HEK293 (cell line): ENCODE results near the gene MYO1B.

ENCODE experiments used
- CTCF ChIA-PET: fragments of 350-600 bp; formaldehyde crosslinking; extraction: SDS; loops from one replicate; lab custom pipeline; 2021; ENCODE audit warnings: antibody characterized with exemption; lab: Yijun Ruan, JAX
- POLR2A ChIA-PET: fragments of 300-600 bp; formaldehyde crosslinking; extraction: SDS; loops from one replicate; lab custom pipeline; 2020; ENCODE audit warnings: antibody characterized with exemption, inconsistent platforms; lab: Yijun Ruan, JAX
- H3K27ac ChIP-seq: fragments of 200-500 bp; sonication (Bioruptor generic); 2 replicates; pipeline ENCODE4 v1.5.1; 2014; ENCODE audit warnings: low read depth, low read length, control low read depth, inconsistent platforms; ENCODE audit errors: extremely low read depth
- H3K36me3 ChIP-seq, 2 experiments: fragments of 200-500 bp in 1 of 2; sonication (Bioruptor generic) in 1 of 2; 1 replicate in 1 of 2; 2 replicates in 1 of 2; pipeline ENCODE4 v1.5.1; 2014 to 2017; ENCODE audit warnings: inconsistent platforms in 2 of 2, low read length in 2 of 2; ENCODE audit not compliant: control insufficient read depth in 2 of 2, insufficient read depth in 1 of 2
- H3K4me1 ChIP-seq: fragments of 200-500 bp; sonication (Bioruptor generic); 2 replicates; pipeline ENCODE4 v1.5.1; 2014; ENCODE audit warnings: mild to moderate bottlenecking, low read length, inconsistent platforms; ENCODE audit not compliant: control insufficient read depth, insufficient read depth
- H3K4me3 ChIP-seq: 2 replicates; pipeline ENCODE4 v1.5.1; 2011; ENCODE audit warnings: low read depth, mild to moderate bottlenecking, control low read depth, low read length, moderate library complexity
- H3K9me3 ChIP-seq: fragments of 200-500 bp; sonication (Bioruptor generic); 2 replicates; pipeline ENCODE4 v1.5.1; 2014; ENCODE audit warnings: low read depth, low read length, inconsistent platforms; ENCODE audit not compliant: control insufficient read depth, insufficient read depth
- GLI4 ChIP-seq: fragments of 450-650 bp; formaldehyde crosslinking; IDR thresholded peaks from 2 replicates; pipeline ENCODE4 v1.5.1; 2016; ENCODE audit warnings: missing biosample characterization, missing genetic modification characterization
- KLF16 ChIP-seq: fragments of 450-650 bp; formaldehyde crosslinking; IDR thresholded peaks from 2 replicates; pipeline ENCODE4 v1.5.1; 2017; ENCODE audit warnings: missing biosample characterization, missing genetic modification characterization
- PRDM4 ChIP-seq: fragments of 450-650 bp; formaldehyde crosslinking; IDR thresholded peaks from 2 replicates; pipeline ENCODE4 v1.5.1; 2017; ENCODE audit warnings: missing biosample characterization, missing genetic modification characterization
- SETDB1 ChIP-seq: IDR thresholded peaks from one replicate; pipeline ENCODE4 v1.6.1; 2017; ENCODE audit warnings: mild to moderate bottlenecking, low read length, moderate library complexity, mixed read lengths; ENCODE audit not compliant: insufficient read length
- TRIM28 ChIP-seq: IDR thresholded peaks from 2 replicates; pipeline ENCODE4 v1.6.1; 2011; ENCODE audit warnings: low read length, control low read depth, borderline replicate concordance
- ZBTB10 ChIP-seq: fragments of 450-650 bp; formaldehyde crosslinking; IDR thresholded peaks from 2 replicates; pipeline ENCODE4 v1.5.1; 2016; ENCODE audit warnings: missing biosample characterization, missing genetic modification characterization
- ZBTB17 ChIP-seq: fragments of 450-650 bp; formaldehyde crosslinking; IDR thresholded peaks from 2 replicates; pipeline ENCODE4 v1.5.1; 2016; ENCODE audit warnings: missing biosample characterization, missing genetic modification characterization
- ZBTB8A ChIP-seq: fragments of 450-650 bp; formaldehyde crosslinking; IDR thresholded peaks from 2 replicates; pipeline ENCODE4 v1.5.1; 2016; ENCODE audit warnings: missing biosample characterization, missing genetic modification characterization
- ZNF133 ChIP-seq: fragments of 450-650 bp; formaldehyde crosslinking; IDR thresholded peaks from 2 replicates; pipeline ENCODE4 v1.5.1; 2016; ENCODE audit warnings: missing biosample characterization, missing genetic modification characterization
- ZNF138 ChIP-seq: fragments of 450-650 bp; formaldehyde crosslinking; IDR thresholded peaks from 2 replicates; pipeline ENCODE4 v1.5.1; 2016; ENCODE audit warnings: missing biosample characterization, missing genetic modification characterization, borderline replicate concordance
- ZNF169 ChIP-seq: fragments of 450-650 bp; formaldehyde crosslinking; IDR thresholded peaks from 2 replicates; pipeline ENCODE4 v1.5.1; 2016; ENCODE audit warnings: missing biosample characterization, missing genetic modification characterization
- ZNF223 ChIP-seq: fragments of 450-650 bp; formaldehyde crosslinking; IDR thresholded peaks from 2 replicates; pipeline ENCODE4 v1.5.1; 2016; ENCODE audit warnings: missing biosample characterization, missing genetic modification characterization
- ZNF266 ChIP-seq: fragments of 450-650 bp; formaldehyde crosslinking; IDR thresholded peaks from 2 replicates; pipeline ENCODE4 v1.5.1; 2016; ENCODE audit warnings: missing biosample characterization, missing genetic modification characterization, low read depth
- ZNF335 ChIP-seq: fragments of 450-650 bp; formaldehyde crosslinking; conservative IDR thresholded peaks from 2 replicates; pipeline ENCODE4 v1.5.1; 2016; ENCODE audit warnings: missing biosample characterization, missing genetic modification characterization
- ZNF37A ChIP-seq: fragments of 450-650 bp; IDR thresholded peaks from 2 replicates; pipeline ENCODE4 v1.5.1; 2018; ENCODE audit warnings: missing biosample characterization, missing genetic modification characterization
- ZNF394 ChIP-seq: fragments of 450-650 bp; formaldehyde crosslinking; IDR thresholded peaks from 2 replicates; pipeline ENCODE4 v1.5.1; 2016; ENCODE audit warnings: missing biosample characterization, missing genetic modification characterization, mild to moderate bottlenecking, moderate library complexity, borderline replicate concordance
- ZNF529 ChIP-seq: fragments of 450-650 bp; formaldehyde crosslinking; IDR thresholded peaks from 2 replicates; pipeline ENCODE4 v1.5.1; 2017; ENCODE audit warnings: missing genetic modification characterization, missing biosample characterization; ENCODE audit not compliant: insufficient replicate concordance
- ZNF544 ChIP-seq: fragments of 450-650 bp; formaldehyde crosslinking; IDR thresholded peaks from 2 replicates; pipeline ENCODE4 v1.5.0; 2017; ENCODE audit warnings: missing biosample characterization, missing genetic modification characterization
- ZNF600 ChIP-seq: fragments of 450-650 bp; formaldehyde crosslinking; IDR thresholded peaks from 2 replicates; pipeline ENCODE4 v1.5.1; 2016; ENCODE audit warnings: missing biosample characterization, missing genetic modification characterization
- ZNF610 ChIP-seq: fragments of 450-650 bp; formaldehyde crosslinking; IDR thresholded peaks from 2 replicates; pipeline ENCODE4 v1.5.1; 2016; ENCODE audit warnings: missing biosample characterization, missing genetic modification characterization, borderline replicate concordance
- ZNF639 ChIP-seq: fragments of 450-650 bp; formaldehyde crosslinking; IDR thresholded peaks from 2 replicates; pipeline ENCODE4 v1.5.1; 2016; ENCODE audit warnings: missing biosample characterization, missing genetic modification characterization
- ZNF670 ChIP-seq: fragments of 450-650 bp; formaldehyde crosslinking; IDR thresholded peaks from 2 replicates; pipeline ENCODE4 v1.5.1; 2016; ENCODE audit warnings: missing biosample characterization, missing genetic modification characterization, low read depth
- ZNF776 ChIP-seq: fragments of 450-650 bp; formaldehyde crosslinking; IDR thresholded peaks from 2 replicates; pipeline ENCODE4 v1.5.0; 2017; ENCODE audit warnings: missing biosample characterization, missing genetic modification characterization, borderline replicate concordance
- ZSCAN18 ChIP-seq: fragments of 450-650 bp; formaldehyde crosslinking; IDR thresholded peaks from 2 replicates; pipeline ENCODE4 v1.5.1; 2016; ENCODE audit warnings: missing biosample characterization, missing genetic modification characterization

The MYO1B gene

DNA sequence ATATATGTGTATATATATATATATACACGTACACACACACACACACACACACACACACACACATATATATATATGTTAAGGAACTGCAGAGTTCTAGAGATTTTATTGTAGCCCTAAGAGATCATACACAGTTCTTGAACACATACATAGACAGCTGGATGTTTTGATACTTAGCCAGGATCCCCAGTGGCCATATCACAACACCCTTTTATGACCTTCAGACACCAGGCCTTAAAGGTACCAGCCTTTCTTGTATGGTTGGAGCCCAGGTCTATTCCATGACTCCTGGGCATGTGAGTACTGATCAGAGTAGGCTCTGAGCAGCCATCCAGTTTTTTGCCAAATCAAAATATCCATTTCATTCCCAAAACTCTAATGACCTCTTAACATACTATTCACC lies 138.3 kb downstream of the MYO1B start:
- H3K9me3 ChIP-seq: no peaks in the 10 kb centered on the region
- H3K4me1 ChIP-seq: peaks cover 3% of the 10 kb centered on the region; the same call in 1 of the 2 replicates
- H3K27ac ChIP-seq: no peak overlapping the region
- TF ChIP-seq TRIM28: no peak
- no peak for TF ChIP-seq ZNF37A (tag by site-specific recombination)
- no peak for TF ChIP-seq KLF16 (tag by site-specific recombination)
- no peak for TF ChIP-seq ZNF169 (tag by site-specific recombination)
- TF ChIP-seq ZNF776 (tag by site-specific recombination): no peak
- TF ChIP-seq ZNF670 (tag by site-specific recombination): no peak
- TF ChIP-seq PRDM4 (tag by site-specific recombination): no peak
- TF ChIP-seq ZNF335: no peak
- no peak for TF ChIP-seq ZBTB8A (tag by site-specific recombination)
- no peak for TF ChIP-seq ZSCAN18 (tag by site-specific recombination)
- no peak for TF ChIP-seq GLI4 (tag by site-specific recombination)
- no peak for TF ChIP-seq ZNF610 (tag by site-specific recombination)
- TF ChIP-seq ZNF138 (tag by site-specific recombination): no peak
- no peak for TF ChIP-seq ZNF223
- TF ChIP-seq ZNF266 (tag by site-specific recombination): no peak
- peaks cover 6 to 21% of the 10 kb centered on the region in 2 experiments; a peak in 2 of 3 replicates for H3K36me3 ChIP-seq
- H3K4me3 ChIP-seq: no peak overlapping the region
- ChIA-PET POLR2A (no interaction called here), CTCF (no interaction called here)

DNA sequence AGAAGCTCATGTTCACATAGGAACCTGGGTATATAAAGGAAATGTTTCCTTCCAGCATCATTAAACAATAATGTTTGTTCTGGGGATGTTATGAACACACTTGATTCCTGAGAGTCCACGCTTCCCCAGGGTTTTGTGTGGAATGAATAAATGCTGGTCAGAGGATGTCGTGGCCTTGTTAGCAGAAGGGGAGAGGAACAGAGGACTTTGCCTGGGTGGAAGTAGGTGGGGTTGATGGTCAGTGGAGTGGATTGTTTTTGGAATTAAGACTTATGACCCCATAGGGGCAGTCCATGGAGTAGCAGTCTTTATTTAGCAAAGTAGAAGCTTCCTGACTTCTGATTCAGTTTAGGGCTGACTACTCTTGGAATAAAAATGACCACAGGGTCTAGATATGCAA lies 139.6 kb downstream of the MYO1B start:
- Histone ChIP-seq H3K27ac (no peak overlapping the region), H3K4me1 (peaks cover 3% of the 10 kb centered on the region; the same call in 1 of the 2 replicates), H3K36me3 (peaks cover 6 to 29% of the 10 kb centered on the region in 2 experiments; a peak in 2 of 3 replicates), H3K9me3 (no peaks in the 10 kb centered on the region), H3K4me3 (no peak overlapping the region)
- CTCF ChIA-PET: no interaction called here
- TF ChIP-seq ZNF394 (tag by site-specific recombination): no peak
- POLR2A ChIA-PET: interaction anchor here (0.6 kb wide), 1 partner anchor 45 kb away, joined by 3 read pairs; no protein-coding TSS in a partner anchor

DNA sequence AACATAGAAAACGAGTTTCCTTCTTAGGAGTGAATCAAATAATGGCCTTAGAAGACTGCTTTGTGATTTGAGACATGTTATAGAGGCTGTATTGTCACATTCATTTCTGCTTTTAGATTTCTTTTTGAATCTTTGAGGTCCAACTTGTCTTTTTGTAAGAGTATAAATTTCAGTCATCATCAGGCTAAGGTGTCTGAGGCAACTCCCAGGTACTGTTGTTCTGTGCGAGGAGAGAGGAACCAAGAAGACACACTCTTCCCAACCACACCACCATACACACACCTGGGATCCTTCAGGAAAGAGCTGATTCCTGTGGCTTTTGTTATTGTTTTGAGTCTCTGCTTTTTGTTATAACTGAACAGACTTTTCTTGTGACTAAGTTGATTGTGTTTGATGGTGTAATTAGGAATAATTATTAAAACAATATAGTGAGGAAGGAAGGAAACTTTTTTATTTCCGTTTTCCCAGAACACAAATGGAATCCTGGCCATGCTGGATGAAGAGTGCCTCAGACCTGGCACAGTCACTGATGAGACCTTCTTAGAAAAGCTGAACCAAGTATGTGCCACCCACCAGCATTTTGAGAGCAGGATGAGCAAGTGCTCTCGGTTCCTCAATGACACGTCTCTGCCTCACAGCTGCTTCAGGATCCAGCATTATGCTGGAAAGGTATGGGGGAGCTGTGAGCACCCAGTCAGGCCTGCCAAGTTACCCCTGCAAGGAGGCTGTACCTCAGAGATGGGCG lies 140.4 kb downstream of the MYO1B start:
- POLR2A ChIA-PET: interaction anchor here (0.6 kb wide), 1 partner anchor 45 kb away, joined by 3 read pairs; no protein-coding TSS in a partner anchor
- Histone ChIP-seq H3K4me3 (no peak overlapping the region), H3K36me3 (peaks cover 6 to 34% of the 10 kb centered on the region in 2 experiments; a peak in 2 of 3 replicates), H3K4me1 (peaks cover 3% of the 10 kb centered on the region; the same call in 1 of the 2 replicates), H3K9me3 (no peaks in the 10 kb centered on the region), H3K27ac (no peak overlapping the region)
- CTCF ChIA-PET: interaction anchor here (0.6 to 1.0 kb wide), 2 partner anchors 11 to 116 kb away, joined by 3 read pairs; no protein-coding TSS in a partner anchor
- TF ChIP-seq ZNF529 (tag by site-specific recombination): no peak
- no peak for TF ChIP-seq ZNF544 (tag by site-specific recombination)
- TF ChIP-seq ZNF266 (tag by site-specific recombination): no peak
- no peak for TF ChIP-seq ZNF600 (tag by site-specific recombination)
- TF ChIP-seq ZNF133: no peak
- no peak for TF ChIP-seq ZBTB17
- TF ChIP-seq ZBTB10: no peak
- no peak for TF ChIP-seq SETDB1
- TF ChIP-seq ZNF639 (tag by site-specific recombination): no peak
